NCI-H2196 (cell line): Measurements from ENCODE around the gene MBOAT2.

ENCODE experiments used
- DNase-seq: peaks from one replicate; lab custom pipeline; 2025; ENCODE audit not compliant: unreplicated experiment; lab: John Stamatoyannopoulos, UW

Gene MBOAT2

DNA sequence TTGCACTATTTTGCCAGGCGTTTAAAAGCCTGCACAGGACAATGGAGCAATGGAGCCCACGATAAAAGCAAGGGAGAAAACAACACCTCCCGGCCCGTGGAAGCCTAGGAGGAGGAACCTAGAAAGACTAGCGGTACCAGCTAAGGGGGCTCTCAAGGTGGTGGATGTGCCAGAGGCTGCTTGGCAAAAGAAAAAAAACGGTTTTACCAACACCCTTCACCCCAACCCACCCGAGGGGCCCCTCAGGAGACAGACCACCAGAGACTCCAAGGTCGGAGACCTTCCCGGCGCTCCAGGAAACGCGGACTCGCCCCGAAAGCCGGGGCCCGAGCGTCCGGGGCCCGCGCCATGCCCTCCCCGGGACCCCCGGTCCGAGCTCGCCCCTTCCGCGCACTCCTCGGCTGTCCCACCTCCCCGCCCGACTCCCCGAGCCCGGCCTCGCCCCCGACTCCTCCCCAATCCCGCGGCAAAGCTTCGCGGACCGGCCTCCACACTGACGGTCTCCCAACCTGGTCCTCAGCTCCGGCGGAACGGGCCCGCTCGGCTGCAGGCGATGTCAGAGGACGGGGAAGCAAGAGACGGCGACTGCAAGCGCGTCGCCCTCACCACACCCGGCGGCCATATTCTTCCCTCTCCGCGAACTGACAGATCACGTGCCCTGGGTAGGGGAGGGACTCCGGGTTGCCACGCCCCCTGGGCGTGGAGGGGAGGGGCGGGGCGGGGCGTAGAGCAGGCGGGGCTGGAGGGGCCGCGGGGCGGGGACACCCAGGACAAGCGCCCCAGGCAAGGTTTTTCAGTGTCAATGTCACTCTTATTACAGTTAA, 166.3 kb downstream of the MBOAT2 start, which contains the start of gene KIDINS220:
TSS of gene KIDINS220 (minus strand) at position 643 of the 824 bp plus-strand sequence. CDS start 10,520 bp downstream, outside the sequence.
- peak; percentile 68 for DNase-seq

DNA sequence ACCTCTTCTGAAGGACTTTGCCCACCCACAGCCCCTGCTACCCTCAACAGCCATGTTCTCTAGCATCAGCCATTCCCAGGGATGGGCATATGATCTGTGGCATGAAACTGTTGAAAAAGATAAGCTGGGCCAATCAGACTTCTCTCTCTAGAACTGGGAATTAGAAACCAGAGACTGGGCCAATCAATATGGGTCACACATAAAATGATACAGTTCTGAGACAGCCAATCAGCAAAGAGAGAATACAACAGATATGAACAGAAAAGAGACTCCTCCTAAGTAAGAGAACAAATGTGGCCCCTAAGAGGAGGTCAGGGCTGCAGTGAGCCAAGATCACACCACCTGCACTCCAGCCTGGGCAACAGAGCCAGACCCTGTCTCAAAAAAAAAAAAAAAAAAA, 168.2 kb downstream of the MBOAT2 start:
- no peak for DNase-seq

DNA sequence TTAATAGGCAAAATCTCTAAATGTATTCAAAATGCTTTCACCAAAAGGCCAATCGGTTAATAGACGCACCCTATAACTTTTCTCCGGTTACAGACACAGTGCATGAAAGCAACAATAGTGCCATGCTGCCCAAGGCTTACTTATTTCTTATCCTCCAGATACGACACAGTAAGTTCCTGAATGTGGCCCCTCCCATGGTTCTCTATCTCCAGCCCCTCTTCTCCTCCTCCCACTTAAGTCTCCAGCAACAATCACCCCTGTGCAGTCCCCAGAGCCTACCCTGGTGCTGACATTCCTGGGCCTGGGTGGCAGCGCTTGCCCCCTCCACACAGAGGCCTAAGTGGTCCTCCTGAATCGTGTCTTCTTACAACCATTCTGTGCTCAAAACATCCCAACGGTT, 169.6 kb downstream of the MBOAT2 start:
- DNase-seq = no peak

DNA sequence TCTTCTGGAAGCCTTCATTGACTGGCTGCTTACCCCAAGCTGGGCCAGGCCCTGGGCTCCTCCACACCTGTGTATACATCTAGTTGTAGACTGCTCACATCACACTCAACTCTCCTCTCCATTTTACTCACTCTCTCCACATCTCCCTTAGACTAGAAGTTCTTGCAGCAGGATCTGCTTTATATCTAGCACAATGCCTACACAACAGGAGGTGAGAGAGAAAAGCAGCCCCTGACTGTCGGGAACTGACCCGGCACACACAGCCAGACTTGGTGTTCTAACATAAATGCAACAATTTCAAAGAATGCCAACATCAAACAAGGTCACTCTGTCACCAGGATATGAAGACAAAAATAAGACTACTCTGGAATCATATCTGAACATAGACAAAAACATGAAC, 172.0 kb downstream of the MBOAT2 start:
- no peak for DNase-seq

DNA sequence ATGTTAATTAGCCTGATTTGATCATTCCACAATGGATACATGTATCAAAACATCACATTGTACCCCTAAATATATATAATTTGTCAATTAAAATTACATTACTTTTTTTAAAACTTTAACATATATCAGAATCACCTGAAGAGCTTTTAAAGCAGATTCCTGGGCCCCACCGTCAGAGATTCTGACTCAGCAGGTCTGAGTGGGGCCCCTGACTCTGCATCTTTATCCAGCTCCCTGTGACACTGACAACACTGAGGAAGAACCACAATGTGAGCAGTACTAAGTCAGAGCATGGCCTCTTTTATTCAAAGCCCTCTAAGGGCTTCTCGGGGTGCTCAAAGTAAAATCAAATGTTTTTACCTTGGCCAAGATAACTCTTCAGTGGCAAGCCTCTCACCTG, 175.8 kb downstream of the MBOAT2 start:
- no peak for DNase-seq

DNA sequence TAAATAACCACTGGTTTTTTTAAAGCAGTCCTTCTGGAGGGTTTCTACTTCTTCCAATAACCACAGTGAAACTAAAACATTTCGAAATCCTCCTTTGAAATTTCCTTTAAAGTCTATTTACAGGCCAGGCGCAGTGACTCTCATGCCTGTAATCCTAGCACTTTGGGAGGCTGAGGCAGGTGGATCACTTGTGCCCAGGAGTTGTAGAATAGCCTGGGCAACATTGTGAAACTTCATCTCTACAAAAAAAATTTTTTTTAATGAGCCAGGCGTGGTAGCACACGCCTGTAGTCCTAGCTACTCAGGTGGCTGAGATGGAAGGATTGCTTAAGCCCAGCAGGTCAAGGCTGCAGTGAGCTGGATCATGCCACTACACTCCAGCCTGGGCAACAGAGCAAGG, 181.3 kb downstream of the MBOAT2 start:
- no peak for DNase-seq

DNA sequence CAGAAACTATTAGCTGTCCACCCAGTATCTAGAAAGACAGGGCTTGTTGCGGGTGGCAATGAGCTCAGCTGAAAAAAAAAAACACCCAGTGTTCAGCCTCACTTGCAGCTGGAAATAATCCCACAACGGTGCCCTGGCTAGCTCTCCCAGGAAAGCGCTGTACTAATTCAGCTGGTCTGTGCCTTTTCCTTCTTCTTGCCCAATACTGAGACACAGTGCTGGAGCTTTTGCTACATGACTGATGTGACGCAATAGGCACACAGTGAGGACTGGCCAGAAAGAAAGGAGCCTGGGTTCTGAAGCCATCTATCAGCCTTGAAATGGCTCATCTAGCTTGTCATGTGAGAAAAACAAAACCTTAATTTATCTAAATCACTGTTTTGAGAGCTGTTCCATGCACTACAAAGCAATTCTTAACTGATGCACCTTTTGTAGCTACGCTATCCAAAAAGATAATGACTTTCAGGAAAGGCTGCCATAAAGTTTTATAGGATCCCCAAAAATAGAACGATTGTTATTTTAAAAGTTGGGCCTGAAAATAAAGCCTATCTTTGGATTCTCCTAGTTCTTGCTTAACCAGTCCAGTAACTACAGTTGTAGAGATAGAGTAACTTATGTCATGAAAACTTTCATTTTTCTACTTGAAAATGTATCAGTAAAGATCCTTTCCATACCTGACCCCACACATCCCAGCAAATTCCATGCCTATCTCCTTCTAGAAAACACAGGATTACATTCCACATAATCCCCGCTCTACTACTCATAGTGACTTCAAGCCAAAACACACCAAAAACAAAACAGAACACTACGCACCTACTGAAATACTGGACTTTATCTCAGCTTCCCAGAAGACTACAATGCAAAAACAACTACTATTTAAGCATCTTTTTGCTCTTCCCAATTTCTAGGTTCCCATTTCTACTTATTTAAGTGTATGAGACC, 181.9 kb downstream of the MBOAT2 start:
- no peak for DNase-seq

DNA sequence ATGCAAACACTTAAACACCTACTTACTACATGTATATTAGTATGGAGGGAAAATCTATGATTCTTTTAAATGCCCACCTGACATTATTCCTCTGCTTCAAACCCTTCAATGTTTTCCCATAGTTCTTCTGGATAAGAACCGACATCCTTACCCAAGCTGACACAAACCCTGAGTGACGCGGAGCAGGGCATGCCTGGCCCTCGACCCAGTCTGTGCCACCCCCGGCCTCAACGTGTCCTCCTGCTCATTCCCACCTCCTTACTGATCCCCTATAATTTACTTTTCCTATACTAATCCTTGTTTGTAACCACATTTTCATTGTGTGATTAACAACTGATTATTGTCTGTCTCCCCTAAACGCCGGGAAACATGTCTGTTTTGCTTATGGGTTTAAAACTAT, 183.5 kb downstream of the MBOAT2 start:
- no peak for DNase-seq

DNA sequence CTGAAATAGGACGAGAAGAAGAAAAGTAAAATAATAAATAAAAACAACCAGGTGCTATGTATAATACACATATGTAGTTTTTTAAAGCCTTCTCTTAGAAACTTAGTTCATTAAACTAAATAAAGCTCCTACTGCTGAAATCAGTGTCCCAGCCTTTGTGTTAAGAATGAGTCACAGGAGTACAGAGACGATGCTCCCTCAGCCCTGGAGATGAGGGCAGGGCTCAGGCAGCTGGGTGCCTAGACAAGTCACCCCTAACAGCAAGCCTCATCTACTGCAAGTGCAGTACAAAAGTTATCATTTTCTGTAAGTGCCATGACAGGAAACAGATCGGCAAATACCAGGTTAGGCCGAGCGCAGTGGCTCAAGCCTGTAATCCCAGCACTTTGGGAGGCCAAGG, 184.3 kb downstream of the MBOAT2 start:
- no peak for DNase-seq

DNA sequence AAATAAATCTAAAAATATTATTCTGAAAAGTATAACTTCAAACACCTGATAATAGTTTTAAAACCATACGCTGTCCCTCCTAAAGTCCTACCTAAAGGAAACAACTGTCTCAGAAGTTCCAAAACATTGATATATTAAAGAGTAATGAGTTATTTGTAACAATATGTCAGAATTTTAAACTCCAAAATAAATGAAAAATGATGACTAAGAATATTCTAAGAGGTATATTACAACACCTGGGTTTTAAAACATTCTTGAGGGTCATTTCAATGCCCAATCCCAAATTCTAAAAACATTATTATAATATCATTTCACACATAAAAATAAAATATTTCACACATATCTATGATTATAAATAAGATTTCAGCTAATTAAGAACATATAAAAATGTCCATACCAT, 186.3 kb downstream of the MBOAT2 start:
- DNase-seq = no peak

DNA sequence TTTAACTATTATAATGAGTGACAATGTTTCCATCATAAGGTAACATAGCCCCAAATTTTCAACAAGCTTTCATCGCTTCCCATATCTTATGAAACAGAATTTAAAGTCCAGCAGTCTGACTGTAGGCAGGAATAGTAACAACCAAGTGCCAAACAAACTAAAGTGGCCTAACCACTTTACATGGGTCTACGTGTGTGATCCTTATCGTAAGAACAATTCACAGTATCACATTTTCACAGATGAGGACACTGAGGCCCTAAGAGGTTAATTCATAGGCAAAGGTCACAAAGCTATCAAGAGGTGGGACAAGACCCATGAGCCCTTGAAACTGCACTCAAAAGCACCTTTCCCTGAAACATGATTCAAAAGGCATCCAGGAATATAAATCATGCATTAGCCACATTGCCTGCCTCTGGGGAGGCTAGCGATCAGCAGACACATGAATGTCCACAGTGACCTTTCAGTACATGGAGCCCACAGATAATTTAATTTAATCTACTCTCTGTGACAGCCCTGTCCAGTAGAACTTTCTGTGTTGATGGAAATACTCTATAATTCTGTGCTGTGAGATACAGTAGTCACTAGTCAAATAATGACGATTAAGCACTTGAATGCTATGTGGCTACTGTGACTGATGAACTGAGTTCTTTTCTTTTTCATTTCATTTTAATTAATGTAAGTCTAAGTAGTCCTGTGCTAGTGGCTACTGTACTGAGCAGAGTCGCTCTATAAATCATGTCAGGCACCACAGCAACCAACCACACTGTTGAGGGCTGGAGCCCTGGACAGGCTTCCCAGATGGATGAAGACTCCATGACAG, 196.4 kb downstream of the MBOAT2 start:
- DNase-seq = no peak

DNA sequence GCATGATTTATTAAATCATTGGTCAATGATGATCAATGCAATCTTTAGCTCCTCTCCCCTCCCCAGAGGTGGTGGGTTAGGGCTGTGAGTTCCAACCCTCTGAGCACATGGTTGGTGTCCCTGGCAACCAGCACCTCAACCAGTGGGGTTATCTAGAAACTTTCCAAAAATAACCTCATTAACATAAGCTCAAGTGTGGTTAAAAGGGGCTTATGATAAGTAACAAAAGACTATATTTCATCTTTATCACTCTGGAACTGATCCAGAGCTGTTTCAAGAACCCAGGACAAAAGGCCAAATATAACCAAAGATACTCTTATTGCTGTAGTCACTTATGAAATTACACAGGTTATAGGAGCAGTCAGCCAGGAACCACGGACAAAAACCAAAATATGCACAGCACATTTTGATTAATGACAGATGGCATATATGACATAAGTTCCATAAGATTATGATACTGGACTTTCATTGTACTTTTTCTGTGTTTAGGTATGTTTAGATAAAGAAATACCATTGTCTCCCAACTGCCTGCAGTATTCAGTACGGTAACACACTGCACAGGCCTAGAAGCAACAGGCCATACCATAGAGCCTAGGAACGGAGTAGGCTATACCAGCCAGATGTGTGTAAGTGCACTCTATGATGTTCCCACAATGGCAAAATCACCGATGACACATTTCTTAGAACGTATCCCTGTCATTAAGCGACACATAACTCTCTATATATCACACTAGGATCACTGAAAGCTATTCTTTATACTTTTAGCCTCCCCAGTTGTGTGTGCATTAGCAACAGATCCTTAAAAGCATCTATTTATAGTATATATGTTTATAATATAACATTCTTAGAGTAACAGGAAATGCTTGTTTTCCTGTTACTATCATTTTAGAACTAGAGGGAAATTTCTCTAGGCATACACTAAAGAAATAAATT, 197.9 kb downstream of the MBOAT2 start:
- DNase-seq = no peak

DNA sequence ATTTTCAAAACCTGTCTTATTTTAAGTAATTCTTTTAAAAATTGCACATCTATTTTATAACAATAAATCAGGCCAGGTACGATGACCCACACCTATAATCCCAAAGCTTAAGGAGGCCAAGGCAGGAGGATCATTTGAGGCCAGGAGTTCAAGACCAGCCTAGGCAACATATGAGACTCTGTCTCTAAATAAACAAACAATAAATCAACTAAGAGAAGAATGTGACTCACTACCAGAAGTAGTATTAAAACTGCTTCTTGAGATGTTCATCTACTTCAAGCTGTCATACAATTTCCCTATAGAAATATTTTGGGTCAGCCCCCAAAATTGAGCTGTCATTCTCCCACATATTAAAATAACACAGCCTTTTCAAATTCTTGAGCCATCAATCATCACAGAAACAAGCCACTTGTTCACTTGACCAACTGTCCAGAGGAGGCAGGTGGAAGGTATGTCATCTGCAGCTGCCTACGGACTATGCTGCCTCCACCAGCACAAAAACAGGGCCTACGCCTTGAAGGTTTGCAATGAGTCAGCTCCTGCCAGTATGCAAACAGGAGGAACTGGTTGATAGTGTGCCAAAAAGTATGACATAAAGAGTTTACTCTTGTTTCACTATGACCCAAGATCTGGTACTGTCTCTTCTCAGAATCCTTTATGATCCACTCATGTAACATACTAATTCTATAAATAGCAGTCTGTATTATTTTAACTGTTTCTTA, 199.7 kb downstream of the MBOAT2 start:
- peak; percentile 83 for DNase-seq

DNA sequence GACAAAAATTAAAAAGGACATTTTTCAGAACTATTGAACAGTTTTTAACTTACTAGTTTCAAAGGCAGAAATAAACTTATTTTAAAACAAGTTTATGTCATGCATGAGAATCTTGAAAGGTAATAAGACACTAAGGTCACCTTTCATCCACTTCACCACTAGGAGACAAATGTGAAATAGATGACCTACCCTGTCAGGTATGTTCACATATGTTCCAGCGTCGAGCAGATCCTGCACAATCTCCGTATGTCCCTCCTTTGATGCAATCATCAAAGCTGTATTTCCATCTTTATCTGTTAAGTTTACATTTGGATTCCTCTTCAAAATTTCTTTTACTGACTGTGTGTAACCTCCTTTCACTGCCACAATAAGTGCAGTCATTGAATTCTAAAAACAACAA, 200.7 kb downstream of the MBOAT2 start:
- DNase-seq = no peak
